HG03354 (cell line): ENCODE results near the gene UGT2B11.
"Not testable (repeated sequence)": the region's sequence is repeated elsewhere in the genome, so short reads cannot be mapped to it uniquely, and the experiment has no call there.

Experiments
- ATAC-seq: cut with Tn5 transposase; IDR thresholded peaks from one replicate; pipeline ENCODE4 v1.9.1; 2021; ENCODE audit warnings: mild to moderate bottlenecking; ENCODE audit not compliant: unreplicated experiment, poor library complexity, severe bottlenecking

Gene UGT2B11

DNA sequence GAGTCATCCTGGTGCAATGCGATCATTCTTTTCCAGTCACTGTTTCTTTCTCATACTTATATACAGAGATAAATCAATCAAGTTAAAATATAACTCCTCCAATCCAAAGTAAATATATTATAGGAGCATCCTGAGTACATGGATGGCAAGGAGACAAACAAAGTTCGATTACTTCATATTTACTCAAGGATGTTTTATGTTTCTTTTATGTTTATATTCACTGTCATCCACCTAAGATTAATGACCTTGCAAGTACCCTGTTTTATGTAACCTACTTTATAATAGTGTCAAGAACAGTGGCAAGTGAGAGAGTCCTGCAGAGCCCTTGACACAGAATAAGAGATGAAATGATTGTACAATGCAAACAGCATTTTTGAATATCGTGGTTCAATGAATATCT, at the start of gene UGT2B11:
Gene UGT2B11, minus strand, starts transcription at position 33 of the 400 bp plus-strand sequence. Its CDS starts 26 bp downstream, at position 7.
- no peak for ATAC-seq

- ATAC-seq: not testable (repeated sequence)
Observed at GRCh38 chr4:69253147-69253772, 38.7 kb upstream of the UGT2B11 start.

- ATAC-seq: not testable (repeated sequence)
Observed at GRCh38 chr4:69250884-69251283, 36.3 kb upstream of the UGT2B11 start.

DNA sequence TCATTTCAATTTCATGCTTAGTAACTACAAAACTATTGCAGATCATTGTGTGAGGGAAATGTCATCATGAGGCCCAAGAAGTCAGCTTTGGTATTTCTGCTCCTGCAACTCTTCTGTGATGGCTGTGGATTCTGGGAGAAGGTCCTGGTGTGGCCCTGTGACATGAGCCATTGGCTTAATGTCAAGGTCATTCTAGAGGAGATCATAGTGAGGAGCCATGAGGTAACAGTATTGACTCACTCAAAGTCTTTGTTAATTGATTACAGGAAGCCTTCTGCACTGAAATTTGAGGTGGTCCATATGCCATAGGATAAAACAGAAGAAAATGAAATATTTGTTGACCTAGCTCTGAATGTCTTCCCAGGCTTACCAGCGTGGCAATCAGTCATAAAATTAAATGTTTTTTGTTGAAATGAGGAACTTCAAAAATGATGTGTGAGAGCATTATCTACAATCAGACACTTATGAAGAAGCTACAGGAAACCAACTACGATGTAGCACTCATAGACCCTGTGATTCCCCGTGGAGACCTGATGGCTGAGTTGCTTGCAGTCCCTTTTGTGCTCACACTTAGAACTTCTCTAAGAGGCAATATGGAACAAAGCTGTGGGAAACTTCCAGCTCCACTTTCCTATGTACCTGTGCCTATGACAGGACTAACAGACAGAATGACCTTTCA, 28.2 kb upstream of the UGT2B11 start:
- not testable (repeated sequence) for ATAC-seq

DNA sequence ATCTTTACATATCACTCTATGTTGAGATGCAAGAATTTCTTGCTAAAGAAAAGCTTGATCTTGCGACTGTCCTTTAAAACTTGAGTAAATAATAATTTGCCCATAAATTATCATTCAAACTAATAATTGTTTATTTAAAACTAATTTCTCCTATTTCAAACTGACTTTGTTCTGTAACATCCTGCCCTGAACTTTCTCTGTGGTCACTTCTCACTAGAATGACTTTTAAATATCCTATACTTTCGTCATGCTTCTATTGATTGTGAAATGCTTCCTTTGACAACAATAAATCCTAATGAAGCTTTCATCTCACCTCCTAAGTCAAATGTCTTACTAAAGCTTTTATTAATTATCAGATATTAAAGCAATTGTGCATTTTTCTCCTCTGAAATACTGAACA, 27.2 kb upstream of the UGT2B11 start:
- not testable (repeated sequence) for ATAC-seq

DNA sequence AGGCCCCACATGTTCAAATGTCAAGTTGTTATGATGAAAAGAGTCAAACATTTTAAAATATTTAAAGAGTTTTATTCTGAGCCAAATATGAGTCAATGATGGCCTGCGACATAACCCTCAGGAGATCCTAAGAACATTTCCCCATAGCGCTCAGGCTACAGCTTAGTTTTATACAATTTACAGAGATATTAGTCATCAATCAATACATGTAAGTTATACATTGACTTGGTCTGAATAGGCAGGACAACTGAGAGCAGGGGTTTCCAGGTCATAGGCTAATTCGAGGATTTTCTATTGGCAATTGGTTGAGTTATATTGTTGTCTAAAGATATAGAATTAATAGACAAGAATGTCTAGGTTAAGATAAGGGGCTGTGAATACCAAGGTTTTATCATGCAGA, 26.2 kb upstream of the UGT2B11 start:
- ATAC-seq: not testable (repeated sequence)

GRCh38 chr4:69239557-69240168, 25.1 kb upstream of the UGT2B11 start:
- ATAC-seq: no peak

- no peak for ATAC-seq
Observed at GRCh38 chr4:69239092-69239491, 24.5 kb upstream of the UGT2B11 start.

DNA sequence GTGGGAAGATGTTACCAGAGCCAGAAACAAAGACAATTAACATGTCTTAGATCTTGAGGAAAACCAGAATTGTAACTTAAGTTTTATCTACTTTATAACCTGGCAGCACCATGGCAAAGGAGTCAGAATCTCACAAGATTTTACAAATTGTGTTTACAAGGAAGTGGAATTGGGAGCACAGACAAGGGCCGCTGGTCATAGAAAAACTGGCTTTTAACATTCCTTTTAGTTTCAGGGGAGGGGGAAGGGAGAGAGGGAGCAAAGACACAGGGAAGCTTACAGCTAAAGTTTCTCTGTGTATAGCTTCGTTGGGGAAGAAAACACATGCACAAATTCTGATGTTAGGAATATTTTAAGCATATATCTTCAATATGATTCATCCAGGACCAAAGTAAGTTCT, 10.3 kb upstream of the UGT2B11 start:
- no peak for ATAC-seq

DNA sequence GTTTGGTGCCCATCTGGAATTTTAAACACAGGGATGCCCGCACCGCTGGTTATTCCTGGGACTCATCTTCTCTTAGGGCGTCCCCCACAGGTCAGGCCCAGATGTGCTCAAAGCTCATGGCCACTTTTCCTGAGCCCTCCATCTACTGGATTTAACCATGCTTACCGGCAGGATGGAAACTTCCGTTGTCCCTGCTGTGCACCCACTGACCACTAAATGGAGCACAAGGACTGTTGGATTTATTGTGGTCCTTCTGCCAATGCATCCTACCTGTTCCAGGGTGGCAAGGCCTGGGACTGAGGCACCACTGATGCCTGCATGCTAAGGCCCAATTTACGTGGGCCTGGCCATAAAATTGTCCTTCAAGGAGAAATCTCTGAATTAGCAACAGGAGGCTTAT, 8.7 kb upstream of the UGT2B11 start:
- ATAC-seq: not testable (repeated sequence)

GRCh38 chr4:69218491-69218890, 3.9 kb upstream of the UGT2B11 start:
- not testable (repeated sequence) for ATAC-seq

DNA sequence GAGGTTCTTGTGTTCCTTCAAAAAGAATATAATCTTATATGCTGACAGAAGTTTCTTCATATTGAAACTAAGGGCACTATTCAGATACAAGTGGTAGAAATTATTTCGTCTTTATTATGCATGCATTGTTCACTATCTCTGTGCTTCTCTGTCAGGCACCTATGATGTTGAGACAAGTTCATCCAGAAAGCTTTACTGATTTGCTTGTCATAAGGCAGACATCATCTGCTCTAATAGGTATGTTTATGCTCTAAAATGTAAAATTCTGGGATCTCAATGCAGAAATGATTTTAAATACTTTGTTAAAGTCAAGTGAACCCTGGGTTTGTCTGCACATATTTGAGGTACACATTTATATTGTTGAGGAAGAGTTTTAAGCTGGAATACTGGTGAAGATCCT, 3.6 kb downstream of the UGT2B11 start:
- no peak for ATAC-seq

- ATAC-seq: not testable (repeated sequence)
Observed at GRCh38 chr4:69198506-69198905, 16.0 kb downstream of the UGT2B11 start.

DNA sequence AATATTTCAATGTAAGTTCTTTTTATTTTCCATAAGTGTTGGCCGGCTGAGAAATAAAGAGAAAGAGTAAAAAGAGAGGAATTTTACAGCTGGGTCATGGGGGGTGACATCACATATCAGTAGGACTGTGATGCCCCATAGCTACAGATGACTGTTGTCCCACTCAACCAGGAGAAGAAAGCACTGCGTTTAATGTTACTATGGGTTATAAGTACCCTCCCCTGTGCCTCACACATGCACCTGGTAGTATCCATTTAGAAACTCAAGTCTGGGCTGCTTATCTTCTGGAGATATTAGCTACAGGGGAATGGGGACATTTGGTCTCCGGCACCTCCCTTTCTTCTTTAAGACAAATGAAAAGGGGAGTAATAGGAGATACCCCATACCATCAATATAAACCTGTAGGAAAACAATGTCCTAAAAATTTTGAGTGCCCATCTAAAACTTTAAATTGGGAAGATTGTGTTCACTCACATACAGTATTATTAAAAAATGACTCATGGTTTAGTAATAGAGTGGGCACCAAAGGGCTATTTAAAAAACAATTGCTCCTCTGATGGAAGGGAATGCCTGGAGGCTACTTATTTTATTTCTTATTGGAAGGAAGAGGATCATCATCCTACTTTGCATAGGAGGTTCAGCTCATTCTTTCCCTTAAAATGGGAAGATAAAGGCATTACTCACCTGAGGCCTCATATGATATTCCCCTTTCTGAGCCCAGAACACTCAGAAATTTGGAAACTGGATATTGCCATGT, 18.2 kb downstream of the UGT2B11 start:
- ATAC-seq: no peak

DNA sequence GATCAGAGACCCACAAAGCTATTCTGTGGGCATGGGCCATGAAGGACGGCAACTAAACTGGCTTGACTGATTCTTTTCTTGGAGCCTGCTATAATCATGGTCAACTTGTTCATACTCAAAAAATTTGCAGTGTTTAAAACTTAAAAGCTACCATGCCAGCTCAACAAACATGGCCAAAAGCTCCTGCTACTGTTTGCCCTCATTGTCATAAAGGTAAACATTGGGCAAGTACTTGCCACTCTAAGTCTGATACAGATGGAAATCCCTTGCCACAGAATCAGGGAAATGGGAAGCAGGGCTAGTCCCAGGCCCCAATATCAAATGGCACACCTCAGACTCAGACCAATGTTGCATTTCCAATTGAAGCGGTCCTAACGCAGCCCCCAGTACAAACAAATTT, 20.4 kb downstream of the UGT2B11 start:
- ATAC-seq: no peak

DNA sequence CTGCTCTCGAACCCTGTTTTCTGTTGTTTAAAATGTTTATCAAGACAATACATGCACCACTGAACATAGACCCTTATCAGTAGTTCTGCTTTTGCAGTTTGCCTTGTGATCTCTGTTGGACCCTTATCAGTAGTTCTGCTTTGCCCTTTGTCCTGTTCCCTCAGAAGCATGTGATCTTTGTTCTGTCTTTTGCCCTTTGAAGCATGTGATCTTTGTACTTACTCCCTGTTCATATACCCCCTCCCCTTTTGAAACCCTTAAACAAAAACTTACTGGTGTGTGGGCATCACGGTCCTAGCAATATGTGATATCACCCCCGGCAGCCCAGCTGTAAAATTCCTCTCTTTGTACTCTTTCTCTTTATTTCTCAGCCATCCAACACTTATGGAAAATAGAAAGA, 22.6 kb downstream of the UGT2B11 start:
- not testable (repeated sequence) for ATAC-seq

- not testable (repeated sequence) for ATAC-seq
Observed at GRCh38 chr4:69190621-69191020, 23.9 kb downstream of the UGT2B11 start.

DNA sequence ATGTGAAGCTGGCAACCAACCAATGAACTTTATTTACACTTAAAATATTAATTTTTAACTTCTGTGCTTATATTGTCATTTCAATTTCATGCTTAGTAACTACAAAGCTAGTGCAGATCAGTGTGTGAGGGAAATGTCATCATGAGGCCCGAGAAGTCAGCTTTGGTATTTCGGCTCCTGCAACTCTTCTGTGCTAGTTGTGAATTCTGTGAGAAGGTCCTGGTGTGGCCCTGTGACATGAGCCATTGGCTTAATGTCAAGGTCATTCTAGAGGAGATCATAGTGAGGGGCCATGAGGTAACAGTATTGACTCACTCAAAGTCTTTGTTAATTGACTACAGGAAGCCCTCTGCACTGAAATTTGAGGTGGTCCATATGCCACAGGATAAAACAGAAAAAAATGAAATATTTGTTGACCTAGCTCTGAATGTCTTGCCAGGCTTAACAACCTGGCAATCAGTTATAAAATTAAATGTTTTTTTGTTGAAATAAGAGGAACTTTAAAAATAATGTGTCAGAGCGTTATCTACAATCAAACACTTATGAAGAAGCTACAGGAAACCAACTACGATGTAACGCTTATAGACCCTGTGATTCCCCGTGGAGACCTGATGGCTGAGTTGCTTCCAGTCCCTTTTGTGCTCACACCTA, 32.9 kb downstream of the UGT2B11 start:
- not testable (repeated sequence) for ATAC-seq

- not testable (repeated sequence) for ATAC-seq
Observed at GRCh38 chr4:69179817-69180216, 34.7 kb downstream of the UGT2B11 start.

DNA sequence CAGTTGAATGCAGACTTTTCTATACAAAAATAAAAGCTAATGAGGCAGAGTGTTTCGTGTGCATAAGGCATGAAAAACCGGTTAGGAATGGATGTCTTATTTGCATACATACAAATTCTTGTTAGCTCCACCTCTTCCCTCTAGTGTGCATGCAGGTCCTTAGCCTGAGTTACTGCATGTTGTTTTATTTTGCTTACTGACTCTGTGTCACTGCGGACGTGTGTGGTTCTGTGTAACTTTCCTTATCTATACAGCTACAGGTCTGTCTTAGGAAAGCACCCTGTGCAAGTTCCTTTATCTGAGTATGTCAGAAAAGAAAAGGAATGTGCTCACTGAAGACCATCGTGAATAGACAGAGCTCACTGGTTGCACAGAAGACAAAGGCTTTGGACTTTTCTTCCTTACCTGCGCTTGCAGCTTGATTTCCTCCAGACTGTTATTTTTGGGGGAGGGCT, 35.8 kb downstream of the UGT2B11 start:
- ATAC-seq: not testable (repeated sequence)
